K562 (cell line): Measurements from ENCODE around the gene ZBTB2. TPM values are rescaled to one million over a fixed set of nuclear protein-coding genes. Genes with fewer than 3 reads are reported as not detected.
A peak's percentile ranks its signal among the peaks of the same experiment; 100 is the strongest.

ENCODE experiments used
- ATAC-seq: fragments of 200-7000 bp; cut with Tn5 transposase; 3 replicates; pipeline ENCODE4 v1.9.1; 2020; ENCODE audit warnings: moderate library complexity
- BruUV-seq: library from RNA; stranded (reverse); fragments of 400-500 nt; replicated peaks from 2 replicates; lab custom pipeline; 2021; lab: Mats Ljungman, UMichigan
- CTCF ChIA-PET: fragments of 300-600 bp; formaldehyde crosslinking; extraction: SDS; loops from one replicate; lab custom pipeline; 2021; ENCODE audit warnings: low intra/inter-chr PET ratio; lab: Yijun Ruan, JAX
- POLR2A ChIA-PET: fragments of 300-600, 350-650 bp; sonication (Branson Sonifier 250); formaldehyde crosslinking; extraction: SDS; loops from one replicate; lab custom pipeline; 2021; ENCODE audit warnings: antibody characterized with exemption, inconsistent platforms; lab: Yijun Ruan, JAX
- DNase-seq, 4 experiments: peaks; one replicate each; pipeline versions ENCODE4 v3.0.0 to v3.0.0-alpha.2; 2011 to 2018; ENCODE audit warnings: low spot score in 3 of 4, mixed read lengths in 3 of 4; ENCODE audit errors: extremely low read depth in 1 of 4
- FAIRE-seq: peaks from 2 replicates; lab custom pipeline; 2011; peaks lifted over from hg19 to GRCh38; lab: Jason Lieb, UNC
- H2AFZ ChIP-seq: 2 replicates; pipeline ENCODE4 v1.6.0; 2011; ENCODE audit warnings: low read depth, low read length, control low read depth, inconsistent platforms
- H3K27ac ChIP-seq: fragments of 200-600 bp; 3 replicates; pipeline ENCODE4 v1.8.0; 2011; ENCODE audit warnings: low read depth, mild to moderate bottlenecking, control low read depth, inconsistent platforms, low read length, moderate library complexity, mixed read lengths; ENCODE audit errors: extremely low read depth
- H3K27me3 ChIP-seq, 2 experiments: fragments of 300-600 bp in 1 of 2; 2 replicates in 1 of 2; 3 replicates in 1 of 2; pipeline versions ENCODE4 v1.6.0 to v1.8.0; 2011; ENCODE audit warnings: inconsistent platforms in 2 of 2, low read length in 2 of 2, mild to moderate bottlenecking in 1 of 2, mixed read lengths in 1 of 2, moderate library complexity in 1 of 2; ENCODE audit not compliant: control insufficient read depth in 2 of 2, insufficient read depth in 2 of 2
- H3K36me3 ChIP-seq: fragments of 300-600 bp; 3 replicates; pipeline ENCODE4 v1.8.0; 2011; ENCODE audit warnings: mild to moderate bottlenecking, low read length, inconsistent platforms; ENCODE audit not compliant: control insufficient read depth, insufficient read depth
- H3K4me1 ChIP-seq, 2 experiments: fragments of 200-600 bp in 1 of 2; replicated peaks in 1 of 2; 2 replicates in 1 of 2; 3 replicates in 1 of 2; pipeline versions ENCODE4 v1.5.1 to v1.8.0; 2011; ENCODE audit warnings: inconsistent platforms in 2 of 2, low read length in 2 of 2, mild to moderate bottlenecking in 1 of 2, mixed read lengths in 1 of 2, moderate library complexity in 1 of 2; ENCODE audit not compliant: control insufficient read depth in 2 of 2, insufficient read depth in 2 of 2
- H3K4me2 ChIP-seq: 2 replicates; pipeline ENCODE4 v1.6.1; 2011; ENCODE audit warnings: low read length, control low read depth, inconsistent platforms, mixed read lengths; ENCODE audit not compliant: insufficient read depth
- H3K4me3 ChIP-seq: fragments of 200-600 bp; sonication (generic), shearing (Covaris generic); 2 replicates; pipeline ENCODE4 v1.5.1; 2016; ENCODE audit warnings: control low read depth, inconsistent platforms
- H3K79me2 ChIP-seq: fragments of 200-600 bp; 3 replicates; pipeline ENCODE4 v1.8.0; 2011; ENCODE audit warnings: low read length, inconsistent platforms; ENCODE audit not compliant: control insufficient read depth, insufficient read depth
- H3K9ac ChIP-seq, 2 experiments: 2 replicates each; pipeline versions ENCODE4 v1.6.0 to v1.6.1; 2011; ENCODE audit warnings: low read depth in 2 of 2, low read length in 2 of 2, control low read depth in 1 of 2, inconsistent platforms in 1 of 2, mild to moderate bottlenecking in 1 of 2, mixed read lengths in 1 of 2; ENCODE audit not compliant: insufficient read depth in 1 of 2
- H3K9me1 ChIP-seq: one replicate; pipeline ENCODE4 v1.6.0; 2011; ENCODE audit warnings: inconsistent platforms, mild to moderate bottlenecking, low read length, moderate library complexity; ENCODE audit not compliant: control insufficient read depth, insufficient read depth
- H3K9me3 ChIP-seq: replicated peaks from 2 replicates; pipeline ENCODE4 v1.5.1; 2011; ENCODE audit warnings: low read depth, low read length, inconsistent platforms; ENCODE audit not compliant: control insufficient read depth, insufficient read depth
- H4K20me1 ChIP-seq: replicated peaks from 2 replicates; pipeline ENCODE4 v1.6.1; 2011; ENCODE audit warnings: low read length, inconsistent platforms, mixed read lengths; ENCODE audit not compliant: control insufficient read depth, insufficient read depth
- ARHGAP35 ChIP-seq: fragments of 450-650 bp; IDR thresholded peaks from 2 replicates; pipeline ENCODE4 v1.6.1; 2018; ENCODE audit not compliant: partially characterized antibody
- ARID1B ChIP-seq: fragments of 450-650 bp; IDR thresholded peaks from 2 replicates; pipeline ENCODE4 v1.6.1; 2016; ENCODE audit warnings: antibody characterized with exemption, mild to moderate bottlenecking, inconsistent platforms
- CBFA2T2 ChIP-seq: fragments of 450-650 bp; conservative IDR thresholded peaks from 2 replicates; pipeline ENCODE4 v1.6.1; 2017; ENCODE audit warnings: mild to moderate bottlenecking
- CBFA2T3 ChIP-seq: fragments of 450-650 bp; IDR thresholded peaks from 2 replicates; pipeline ENCODE4 v1.6.1; 2017
- CBX2 ChIP-seq: fragments of 200-600 bp; sonication (generic); IDR thresholded peaks from one replicate; pipeline ENCODE4 v1.6.1; 2012; ENCODE audit warnings: mild to moderate bottlenecking, low read length, inconsistent platforms; ENCODE audit not compliant: insufficient read depth, poor library complexity, severe bottlenecking
- KDM1A ChIP-seq, 2 experiments: fragments of 450-650 bp; IDR thresholded peaks; 2 replicates each; pipeline ENCODE4 v1.6.1; 2016; ENCODE audit warnings: mild to moderate bottlenecking in 2 of 2
- MEIS2 ChIP-seq: fragments of 450-650 bp; IDR thresholded peaks from 2 replicates; pipeline ENCODE4 v1.6.1; 2014; ENCODE audit warnings: mild to moderate bottlenecking; ENCODE audit not compliant: partially characterized antibody
- NCOR1 ChIP-seq: fragments of 450-650 bp; IDR thresholded peaks from 2 replicates; pipeline ENCODE4 v1.6.1; 2016; ENCODE audit warnings: mild to moderate bottlenecking, moderate library complexity
- NFIC ChIP-seq: fragments of 450-650 bp; IDR thresholded peaks from 2 replicates; pipeline ENCODE4 v1.6.1; 2017; ENCODE audit warnings: mild to moderate bottlenecking, inconsistent platforms
- TCF3 ChIP-seq: sonication (generic); formaldehyde crosslinking; IDR thresholded peaks from 2 replicates; pipeline ENCODE4 v1.4.0; 2020; ENCODE audit warnings: mild to moderate bottlenecking, missing genetic modification reagents
- TRIM24 ChIP-seq, 2 experiments: fragments of 450-650 bp; IDR thresholded peaks; 2 replicates each; pipeline ENCODE4 v1.6.1; 2016
- WGBS: fragments of 100-300 bp; shearing (Covaris generic); methylation state at CpG from one replicate; pipeline ENCODE4 v1.1.6; 2016; ENCODE audit warnings: low coverage, mixed read lengths; ENCODE audit not compliant: insufficient coverage; ENCODE audit errors: missing lambda C conversion rate; 5-methylcytosine and 5-hydroxymethylcytosine counted together
- in situ Hi-C: fragments of 300-500 bp; cut with MboI; formaldehyde crosslinking; loops from 4 replicates; pipeline ENCODE4 v1.15.0; 2018; ENCODE audit warnings: inconsistent platforms, mixed read lengths
- intact Hi-C: fragments of 100-400 bp; cut with micrococcal nuclease; formaldehyde crosslinking; loops from 2 replicates; pipeline ENCODE4 v1.14.2; 2022
- polyA plus RNA-seq, 8 experiments: library from polyadenylated mRNA; depleted of rRNA in 4 of 8; stranded (reverse) in 5 of 8; unstranded in 3 of 8; fragments of >200 nt; fragmentation: Nextera tagmentation in 2 of 8; fragmentation: Illumina TruSeq in 1 of 8; extraction: Ambion mirVana in 2 of 8; extraction: Trizol in 1 of 8; gene quantifications; 2 replicates each; pipeline versions ENCODE4 v1.2.1 to v1.2.3, GENCODE V29; 2011 to 2014; ENCODE audit warnings: inconsistent platforms in 1 of 8, missing spikeins in 1 of 8
- total RNA-seq, 7 experiments: library from RNA; depleted of rRNA in 6 of 7; stranded (reverse); fragments of >200 nt in 6 of 7; fragmentation: Illumina TruSeq in 2 of 7; extraction: Trizol in 2 of 7; gene quantifications; 2 replicates each; pipeline versions ENCODE4 v1.2.1 to v1.2.3, GENCODE V29; 2011 to 2021; ENCODE audit warnings: low replicate concordance in 1 of 7
- TF ChIP-seq, protein P1 (sequence below), 2 experiments: fragments of 450-650 bp in 1 of 2; sonication (generic) in 1 of 2; formaldehyde crosslinking in 1 of 2; IDR thresholded peaks in 1 of 2; conservative IDR thresholded peaks in 1 of 2; 2 replicates each; pipeline versions ENCODE4 v1.6.1 to v1.8.1; 2016 to 2023; ENCODE audit warnings: mild to moderate bottlenecking in 2 of 2, moderate library complexity in 2 of 2, inconsistent platforms in 1 of 2, missing genetic modification reagents in 1 of 2
- TF ChIP-seq, protein P2 (sequence below): sonication (generic); formaldehyde crosslinking; IDR thresholded peaks from 2 replicates; pipeline ENCODE4 v1.9.0; 2022; ENCODE audit warnings: mild to moderate bottlenecking, missing genetic modification reagents

The ZBTB2 gene
- total and polyA plus RNA-seq, 9 of the 15 experiments (the other 6 are each of a cell fraction or from before 2014, with no cell fraction given) = 5.1 to 26.2 (median 16.4) TPM

DNA sequence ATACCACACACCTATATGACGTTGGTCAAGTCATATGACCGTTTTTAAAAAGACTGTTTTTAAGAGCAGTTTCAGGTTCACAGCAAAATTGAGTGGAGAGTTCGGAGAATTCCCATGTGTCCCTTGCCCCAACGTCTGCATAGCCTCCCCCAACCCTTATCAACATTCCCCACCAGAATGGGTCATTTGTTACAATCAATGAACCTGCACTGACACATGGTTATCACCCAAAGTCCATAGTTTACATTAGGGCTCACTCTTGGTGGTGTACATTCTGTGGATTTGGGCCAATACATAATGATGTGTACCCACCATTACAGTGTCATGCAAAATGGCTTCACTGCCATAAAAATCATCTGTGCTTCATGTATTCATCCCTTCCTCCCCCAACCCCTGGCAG is 52.0 kb downstream of the ZBTB2 start:
- Histone ChIP-seq H3K9me3 (no peaks in the 10 kb centered on the region), H3K9ac (no peak overlapping the region), H3K27me3 (peaks cover 38 to 59% of the 10 kb centered on the region in 2 experiments), H3K4me1 (peaks cover 0 to 12% of the 10 kb centered on the region in 2 experiments; a peak in 1 of 5 replicates), H2AFZ (no peak overlapping the region), H3K36me3 (no peaks in the 10 kb centered on the region), H3K27ac (no peak overlapping the region), H3K9me1 (no peaks in the 10 kb centered on the region), H3K4me3 (no peak overlapping the region), H4K20me1 (0 out of 2 replicates have a peak, but pooled peaks cover 3% of the 10 kb centered on the region), H3K4me2 (no peak overlapping the region), H3K79me2 (no peaks in the 10 kb centered on the region)
- DNase-seq (peak in 1 of 4 experiments; percentile 36), FAIRE-seq (peak; percentile 60), ATAC-seq (no peak; the same call in 1 of the 3 replicates)
- POLR2A ChIA-PET = interaction anchor here (0.8 kb wide), 1 partner anchor 16 kb away, joined by 4 read pairs; no protein-coding TSS in a partner anchor
- no TSS peak for BruUV-seq
- 0% methylated on average over 4 of the region's 4 CpGs for WGBS
- in situ Hi-C loops = no loop called here
- CTCF ChIA-PET = no interaction called here
- TF ChIP-seq ARHGAP35 (no peak), TRIM24 (IDR thresholded peaks at IDR 0.05) (peak in 1 of 2 experiments; percentile 21; a peak in 1 of 4 replicates), NFIC (peak; percentile 46), NCOR1 (peak; percentile 41; the same call in 1 of the 2 replicates), ARID1B (peak; percentile 60), CBFA2T3 (peak; percentile 80), CBFA2T2 (peak; percentile 64), KDM1A (IDR thresholded peaks at IDR 0.05) (peak; percentile 26 to 31; a peak in 2 of 4 replicates), CBX2 (peak; percentile 44), TCF3 (CRISPR knock-in tag) (peak; percentile 69), MEIS2 (peak; percentile 47)
- TF ChIP-seq, protein P1, sequence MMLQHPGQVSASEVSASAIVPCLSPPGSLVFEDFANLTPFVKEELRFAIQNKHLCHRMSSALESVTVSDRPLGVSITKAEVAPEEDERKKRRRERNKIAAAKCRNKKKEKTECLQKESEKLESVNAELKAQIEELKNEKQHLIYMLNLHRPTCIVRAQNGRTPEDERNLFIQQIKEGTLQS (IDR thresholded peaks at IDR 0.05) = no peak
- TF ChIP-seq, protein P1 (CRISPR knock-in tag; conservative IDR thresholded peaks at IDR 0.05) = no peak
- TF ChIP-seq, protein P2, sequence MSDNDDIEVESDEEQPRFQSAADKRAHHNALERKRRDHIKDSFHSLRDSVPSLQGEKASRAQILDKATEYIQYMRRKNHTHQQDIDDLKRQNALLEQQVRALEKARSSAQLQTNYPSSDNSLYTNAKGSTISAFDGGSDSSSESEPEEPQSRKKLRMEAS = no peak
- intact Hi-C loops = loop anchor here (5.0 kb wide), 1 partner anchor 138 kb away; no protein-coding TSS in a partner anchor
